CD14-positive monocyte (primary cell): ENCODE results near the gene PCBP1. TPM values are rescaled to one million over a fixed set of nuclear protein-coding genes. Genes with fewer than 3 reads are reported as not detected.
A peak's percentile ranks its signal among the peaks of the same experiment; 100 is the strongest.

Experiments
- DNase-seq, 3 donors: peaks; one replicate each; pipeline ENCODE4 v3.0.0-alpha.2; 2011 to 2022
- H2AFZ ChIP-seq: 2 replicates; pipeline ENCODE4 v1.6.0; 2012; ENCODE audit warnings: mild to moderate bottlenecking, low read depth, low read length, inconsistent platforms; ENCODE audit not compliant: insufficient read depth, poor library complexity, severe bottlenecking
- H3K27ac ChIP-seq, 2 donors: 1 replicate in 1 of 2; 2 replicates in 1 of 2; pipeline ENCODE4 v1.5.1; 2012 to 2013; ENCODE audit warnings: low read length in 2 of 2, control low read depth in 1 of 2, inconsistent platforms in 1 of 2, low read depth in 1 of 2, mild to moderate bottlenecking in 1 of 2
- H3K27me3 ChIP-seq, 2 donors: one replicate each; pipeline versions ENCODE4 v1.6.0 to v1.6.1; 2011 to 2013; ENCODE audit warnings: low read length in 2 of 2; ENCODE audit not compliant: control insufficient read depth in 2 of 2, insufficient read depth in 2 of 2
- H3K36me3 ChIP-seq, 2 donors: replicated peaks in 1 of 2; 1 replicate in 1 of 2; 2 replicates in 1 of 2; pipeline versions ENCODE4 v1.5.1 to v1.6.1; 2012 to 2013; ENCODE audit warnings: low read length in 2 of 2, control low read depth in 1 of 2, inconsistent platforms in 1 of 2, mild to moderate bottlenecking in 1 of 2; ENCODE audit not compliant: insufficient read depth in 2 of 2, control insufficient read depth in 1 of 2
- H3K4me1 ChIP-seq, 2 donors: 1 replicate in 1 of 2; 2 replicates in 1 of 2; pipeline versions ENCODE4 v1.5.1 to v1.6.1; 2012 to 2013; ENCODE audit warnings: low read length in 2 of 2, control low read depth in 1 of 2, inconsistent platforms in 1 of 2, mild to moderate bottlenecking in 1 of 2, moderate library complexity in 1 of 2; ENCODE audit not compliant: insufficient read depth in 2 of 2, control insufficient read depth in 1 of 2
- H3K4me2 ChIP-seq: replicated peaks from 2 replicates; pipeline ENCODE3; 2012; ENCODE audit warnings: low read length, moderate library complexity, mild to moderate bottlenecking; ENCODE audit not compliant: poor library complexity, severe bottlenecking; ENCODE audit errors: extremely low read depth
- H3K4me3 ChIP-seq, 3 experiments: fragments of 200-600 bp in 1 of 3; sonication (generic) in 1 of 3; replicated peaks in 1 of 3; 1 replicate in 2 of 3; 2 replicates in 1 of 3; pipeline ENCODE4 v1.5.1; 2011 to 2013; ENCODE audit warnings: low read length in 3 of 3, mild to moderate bottlenecking in 3 of 3, control low read depth in 2 of 3, low read depth in 2 of 3, inconsistent platforms in 1 of 3, moderate library complexity in 1 of 3
- H3K79me2 ChIP-seq: 2 replicates; pipeline ENCODE4 v1.6.0; 2012; ENCODE audit warnings: mild to moderate bottlenecking, control low read depth, inconsistent platforms, low read length, moderate library complexity; ENCODE audit not compliant: insufficient read depth
- H3K9ac ChIP-seq: 2 replicates; pipeline ENCODE4 v1.6.0; 2017; ENCODE audit warnings: low read length, mild to moderate bottlenecking; ENCODE audit not compliant: insufficient read depth, poor library complexity, severe bottlenecking
- H3K9me3 ChIP-seq, 2 donors: replicated peaks in 1 of 2; 1 replicate in 1 of 2; 2 replicates in 1 of 2; pipeline versions ENCODE4 v1.5.1 to v1.6.1; 2012 to 2013; ENCODE audit warnings: low read length in 2 of 2, control low read depth in 1 of 2; ENCODE audit not compliant: control insufficient read depth in 1 of 2, insufficient read depth in 1 of 2
- H4K20me1 ChIP-seq: 2 replicates; pipeline ENCODE4 v1.6.0; 2012; ENCODE audit warnings: mild to moderate bottlenecking, low read length, control low read depth, moderate library complexity; ENCODE audit not compliant: insufficient read depth
- H3K27ac Mint-ChIP-seq, 7 donors: one replicate each; pipeline ENCODE4 v1.8.0; 2020; ENCODE audit warnings: mild to moderate bottlenecking in 7 of 7, mixed read lengths in 7 of 7, moderate library complexity in 6 of 7, inconsistent platforms in 2 of 7
- H3K27me3 Mint-ChIP-seq, 3 donors: one replicate each; pipeline ENCODE4 v1.8.0; 2021 to 2022; ENCODE audit warnings: low read depth in 3 of 3, mild to moderate bottlenecking in 3 of 3, mixed read lengths in 3 of 3, moderate library complexity in 3 of 3, inconsistent platforms in 1 of 3
- H3K36me3 Mint-ChIP-seq, 2 donors: one replicate each; pipeline ENCODE4 v1.8.0; 2020; ENCODE audit warnings: mixed read lengths in 2 of 2, inconsistent platforms in 1 of 2, mild to moderate bottlenecking in 1 of 2
- H3K4me1 Mint-ChIP-seq: one replicate; pipeline ENCODE4 v1.8.0; 2020; ENCODE audit warnings: mild to moderate bottlenecking, mixed read lengths
- H3K4me3 Mint-ChIP-seq, 2 donors: one replicate each; pipeline ENCODE4 v1.8.0; 2020; ENCODE audit warnings: mild to moderate bottlenecking in 2 of 2, mixed read lengths in 2 of 2, moderate library complexity in 1 of 2
- H3K9me3 Mint-ChIP-seq, 7 donors: one replicate each; pipeline ENCODE4 v1.8.0; 2020 to 2022; ENCODE audit warnings: mixed read lengths in 7 of 7, mild to moderate bottlenecking in 6 of 7, moderate library complexity in 6 of 7, inconsistent platforms in 2 of 7
- WGBS: methylation state at CpG from one replicate; pipeline ENCODE4 v1.1.5; 2013; ENCODE audit warnings: missing lambda C conversion rate; ENCODE audit not compliant: insufficient coverage; 5-methylcytosine and 5-hydroxymethylcytosine counted together
- intact Hi-C, 2 donors: fragments of 100-400 bp; cut with micrococcal nuclease; formaldehyde crosslinking; loops; one replicate each; pipeline versions ENCODE4 v1.15.0 to v1.15.1; 2023
- polyA plus RNA-seq, 3 donors: library from polyadenylated mRNA; depleted of rRNA in 1 of 3; unstranded in 2 of 3; stranded (reverse) in 1 of 3; fragments of 300-500 nt in 2 of 3; fragments of >200 nt in 1 of 3; fragmentation: Illumina TruSeq in 2 of 3; gene quantifications; 1 replicate in 2 of 3; 2 replicates in 1 of 3; pipeline ENCODE4 v1.2.3, GENCODE V29; 2012 to 2021
- TF ChIP-seq, protein P1 (sequence below): fragments of 200-600 bp; IDR thresholded peaks from one replicate; pipeline ENCODE4 v1.8.0; 2022; ENCODE audit warnings: antibody characterized with exemption, mild to moderate bottlenecking

The PCBP1 gene
- polyA plus RNA-seq, 3 donors: 178 to 299 (median 194) TPM

DNA sequence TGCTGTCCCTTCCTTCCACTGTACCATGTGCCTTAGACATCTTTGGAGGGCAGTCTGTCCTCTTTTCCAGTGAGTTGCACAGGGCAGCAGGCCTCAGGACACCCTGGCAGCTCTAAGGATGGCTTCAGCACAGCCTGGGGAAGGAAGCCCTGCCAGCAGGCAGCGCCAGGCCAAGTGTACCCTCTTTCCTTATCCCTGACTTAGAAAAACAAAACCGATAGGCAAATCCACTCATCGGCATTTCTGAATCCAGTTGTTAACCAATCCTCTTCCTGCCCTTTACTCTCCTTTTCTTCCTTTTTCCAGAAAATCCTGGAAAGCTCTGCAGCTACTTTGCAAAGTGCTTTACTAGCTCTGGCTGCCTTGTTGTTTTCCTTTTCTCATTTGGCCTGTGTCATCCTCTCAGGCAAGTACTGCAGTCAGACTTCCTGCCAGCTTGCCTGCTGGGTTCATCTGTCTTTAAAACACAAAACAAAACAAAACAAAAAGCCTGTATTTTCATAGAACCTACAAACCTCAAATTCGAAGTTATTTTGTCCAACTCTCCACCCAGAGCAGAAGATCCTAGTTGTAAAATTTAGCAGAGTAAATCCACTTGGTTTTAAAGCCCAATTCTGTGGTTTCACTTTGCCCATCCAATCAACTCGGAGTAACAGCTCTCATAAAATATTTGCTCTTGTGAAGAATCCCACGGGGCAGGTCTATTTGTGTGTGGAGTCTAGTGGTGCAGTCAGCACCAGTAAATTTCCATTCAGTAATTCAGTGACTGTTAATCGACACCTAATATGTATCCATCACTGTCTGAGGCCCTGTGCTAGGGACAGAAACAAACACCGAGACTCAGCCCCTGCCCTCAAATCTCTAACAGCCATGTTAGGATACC, 45.2 kb downstream of the PCBP1 start:
- Histone ChIP-seq H2AFZ (peak overlapping the region; percentile 87), H3K36me3 (no peaks in the 10 kb centered on the region), H3K27me3 (no peaks in the 10 kb centered on the region), H4K20me1 (no peaks in the 10 kb centered on the region), H3K4me3 (peak overlapping the region; percentile 3 to 63 (median 36)), H3K4me2 (peak overlapping the region; percentile 69), H3K9ac (peak overlapping the region; percentile 62), H3K27ac (peak overlapping the region; percentile 91 to 93), H3K79me2 (no peaks in the 10 kb centered on the region), H3K4me1 (peaks cover 64 to 79% of the 10 kb centered on the region in 2 donors), H3K9me3 (no peaks in the 10 kb centered on the region)
- Mint-ChIP-seq H3K9me3 (no peaks in the 10 kb centered on the region), H3K27me3 (no peaks in the 10 kb centered on the region), H3K27ac (peak overlapping the region; percentile 87 to 98 (median 95)), H3K4me3 (peak overlapping the region; percentile 72 to 84), H3K36me3 (peaks cover 0 to under 1% of the 10 kb centered on the region in 2 donors), H3K4me1 (peaks cover 68% of the 10 kb centered on the region)
- TF ChIP-seq, protein P1, sequence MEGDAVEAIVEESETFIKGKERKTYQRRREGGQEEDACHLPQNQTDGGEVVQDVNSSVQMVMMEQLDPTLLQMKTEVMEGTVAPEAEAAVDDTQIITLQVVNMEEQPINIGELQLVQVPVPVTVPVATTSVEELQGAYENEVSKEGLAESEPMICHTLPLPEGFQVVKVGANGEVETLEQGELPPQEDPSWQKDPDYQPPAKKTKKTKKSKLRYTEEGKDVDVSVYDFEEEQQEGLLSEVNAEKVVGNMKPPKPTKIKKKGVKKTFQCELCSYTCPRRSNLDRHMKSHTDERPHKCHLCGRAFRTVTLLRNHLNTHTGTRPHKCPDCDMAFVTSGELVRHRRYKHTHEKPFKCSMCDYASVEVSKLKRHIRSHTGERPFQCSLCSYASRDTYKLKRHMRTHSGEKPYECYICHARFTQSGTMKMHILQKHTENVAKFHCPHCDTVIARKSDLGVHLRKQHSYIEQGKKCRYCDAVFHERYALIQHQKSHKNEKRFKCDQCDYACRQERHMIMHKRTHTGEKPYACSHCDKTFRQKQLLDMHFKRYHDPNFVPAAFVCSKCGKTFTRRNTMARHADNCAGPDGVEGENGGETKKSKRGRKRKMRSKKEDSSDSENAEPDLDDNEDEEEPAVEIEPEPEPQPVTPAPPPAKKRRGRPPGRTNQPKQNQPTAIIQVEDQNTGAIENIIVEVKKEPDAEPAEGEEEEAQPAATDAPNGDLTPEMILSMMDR: no peak
- intact Hi-C loops: no loop called here
- 30% methylated on average over 5 of the region's 8 CpGs for WGBS
- peak in 1 of 3 donors; percentile 44 for DNase-seq

DNA sequence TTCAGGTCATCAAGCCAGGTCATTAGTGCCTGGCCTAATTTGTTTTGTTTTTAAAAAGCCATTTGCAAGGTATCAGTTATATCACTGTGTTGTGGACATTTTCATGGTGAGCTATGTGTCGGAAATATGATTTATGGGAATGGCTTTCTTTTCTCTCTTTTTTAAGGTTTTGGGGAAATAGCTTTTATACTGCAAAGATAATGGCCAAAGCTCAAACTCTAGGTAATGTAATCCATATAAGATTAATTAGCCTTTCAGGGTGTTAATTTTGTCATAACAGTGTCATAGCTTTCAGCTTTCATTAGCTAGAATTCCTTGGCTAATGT, 45.8 kb downstream of the PCBP1 start:
- H3K9me3 ChIP-seq: no peaks in the 10 kb centered on the region
- peak overlapping the region; percentile 91 to 93 for H3K27ac ChIP-seq
- TF ChIP-seq, protein P1: no peak
- H2AFZ ChIP-seq: peak overlapping the region; percentile 87
- peaks cover 64 to 79% of the 10 kb centered on the region in 2 donors for H3K4me1 ChIP-seq
- Mint-ChIP-seq H3K4me3 (peak overlapping the region in 1 of 2 donors; percentile 84), H3K9me3 (no peaks in the 10 kb centered on the region), H3K27me3 (peaks cover 0 to 3% (median 0%) of the 10 kb centered on the region in 3 donors), H3K27ac (peak overlapping the region; percentile 68 to 98 (median 95)), H3K36me3 (peaks cover 0 to 1% of the 10 kb centered on the region in 2 donors), H3K4me1 (peaks cover 67% of the 10 kb centered on the region)
- WGBS: no CpG with 5 or more reads among the region's 1 CpG
- H3K27me3 ChIP-seq: no peaks in the 10 kb centered on the region
- no peaks in the 10 kb centered on the region for H3K36me3 ChIP-seq
- peak overlapping the region; percentile 69 for H3K4me2 ChIP-seq
- no peaks in the 10 kb centered on the region for H4K20me1 ChIP-seq
- H3K4me3 ChIP-seq: peak overlapping the region in 1 of 3 experiments; percentile 63
- intact Hi-C loops: no loop called here
- H3K9ac ChIP-seq: peak overlapping the region; percentile 62
- DNase-seq: no peak
- H3K79me2 ChIP-seq: no peaks in the 10 kb centered on the region
